Hepatocyte (in vitro differentiated cells): Measurements from ENCODE around the gene CETP. TPM values are rescaled to one million over a fixed set of nuclear protein-coding genes. Genes with fewer than 3 reads are reported as not detected.

Experiments used
- DNase-seq: peaks from one replicate; pipeline ENCODE4 v3.0.0-alpha.2; 2016; ENCODE audit warnings: low spot score
- H2AFZ ChIP-seq: fragments of 200-600 bp; sonication (generic); 2 replicates; pipeline ENCODE4 v1.6.0; 2016; ENCODE audit warnings: antibody characterized with exemption, mild to moderate bottlenecking
- H3K27ac ChIP-seq: fragments of 200-600 bp; sonication (generic); 2 replicates; pipeline ENCODE4 v1.5.1; 2016; ENCODE audit warnings: mild to moderate bottlenecking
- H3K27me3 ChIP-seq: fragments of 200-600 bp; sonication (generic); 2 replicates; pipeline ENCODE4 v1.6.1; 2016
- H3K36me3 ChIP-seq: fragments of 200-600 bp; sonication (generic); replicated peaks from 2 replicates; pipeline ENCODE4 v1.5.1; 2016; ENCODE audit warnings: low read depth; ENCODE audit not compliant: insufficient read depth
- H3K4me1 ChIP-seq: fragments of 200-600 bp; sonication (generic); 2 replicates; pipeline ENCODE4 v1.5.1; 2016; ENCODE audit warnings: mild to moderate bottlenecking, moderate library complexity; ENCODE audit not compliant: insufficient read depth
- H3K4me2 ChIP-seq: fragments of 200-600 bp; sonication (generic); 2 replicates; pipeline ENCODE4 v1.6.0; 2016
- H3K4me3 ChIP-seq: fragments of 200-600 bp; sonication (generic); 2 replicates; pipeline ENCODE4 v1.5.1; 2016; ENCODE audit warnings: mild to moderate bottlenecking
- H3K79me2 ChIP-seq: fragments of 200-600 bp; sonication (generic); 2 replicates; pipeline ENCODE4 v1.6.0; 2017; ENCODE audit warnings: mild to moderate bottlenecking
- H3K9me2 ChIP-seq: fragments of 200-600 bp; sonication (generic); replicated peaks from 2 replicates; pipeline ENCODE4 v1.6.0; 2017; ENCODE audit warnings: mild to moderate bottlenecking; ENCODE audit not compliant: insufficient read depth
- H3K9me3 ChIP-seq: fragments of 200-600 bp; sonication (generic); 2 replicates; pipeline ENCODE4 v1.5.1; 2016; ENCODE audit warnings: low read depth, mild to moderate bottlenecking
- H4K20me1 ChIP-seq: fragments of 200-600 bp; sonication (generic); 2 replicates; pipeline ENCODE4 v1.6.0; 2016; ENCODE audit warnings: mild to moderate bottlenecking; ENCODE audit not compliant: insufficient read depth, poor library complexity, severe bottlenecking
- CTCF ChIP-seq: fragments of 200-600 bp; sonication (generic); IDR thresholded peaks from 2 replicates; pipeline ENCODE4 v1.5.1; 2016; ENCODE audit warnings: antibody characterized with exemption, mild to moderate bottlenecking; ENCODE audit not compliant: poor library complexity
- EZH2 ChIP-seq: fragments of 200-600 bp; sonication (generic); IDR thresholded peaks from 2 replicates; pipeline ENCODE4 v1.6.1; 2016; ENCODE audit warnings: antibody characterized with exemption, mild to moderate bottlenecking, borderline replicate concordance
- EZH2phosphoT487 ChIP-seq: fragments of 200-600 bp; sonication (generic); IDR thresholded peaks from one replicate; pipeline ENCODE4 v1.6.1; 2018; ENCODE audit warnings: antibody characterized with exemption, mild to moderate bottlenecking, low read depth, moderate library complexity; ENCODE audit not compliant: unreplicated experiment, severe bottlenecking
- WGBS: methylation state at CpG from one replicate; pipeline ENCODE4 v1.1.6; 2016; ENCODE audit warnings: low lambda C conversion rate; ENCODE audit errors: missing lambda C conversion rate; 5-methylcytosine and 5-hydroxymethylcytosine counted together
- polyA plus RNA-seq: library from polyadenylated mRNA; unstranded; fragments of >200 nt; fragmentation: Nextera tagmentation; extraction: Ambion mirVana; gene quantifications from 2 replicates; pipeline ENCODE4 v1.2.1, GENCODE V29; 2016
- total RNA-seq: library from RNA; depleted of rRNA; stranded (reverse); fragments of >200 nt; gene quantifications from 2 replicates; pipeline ENCODE4 v1.2.3, GENCODE V29; 2014

Gene CETP
- total and polyA plus RNA-seq, 2 experiments from 2014 or later, result not detected

DNA sequence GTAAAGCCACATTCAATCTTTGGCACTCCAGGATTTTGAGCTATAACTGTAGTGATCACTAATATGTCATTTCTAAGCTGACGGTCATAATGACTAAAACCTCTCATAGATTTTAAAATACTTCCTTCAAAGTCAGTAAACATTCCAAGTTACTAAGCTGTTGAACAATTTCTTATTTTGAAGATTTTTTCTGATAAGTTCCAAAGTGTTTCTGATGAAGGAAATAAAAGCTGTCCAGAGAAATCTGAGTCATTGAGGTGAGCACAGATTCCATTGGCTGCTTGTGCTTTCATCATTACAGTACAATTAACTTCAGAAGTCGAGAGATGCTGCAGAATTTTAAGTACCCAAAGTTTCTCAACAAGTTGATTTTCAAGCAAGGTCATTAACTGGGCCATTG, 51.5 kb downstream of the CETP start:
- Histone ChIP-seq H3K4me2 (no peak overlapping the region), H4K20me1 (no peaks in the 10 kb centered on the region), H3K27me3 (no peaks in the 10 kb centered on the region), H2AFZ (no peak overlapping the region), H3K9me2 (no peaks in the 10 kb centered on the region), H3K36me3 (no peaks in the 10 kb centered on the region), H3K4me3 (no peak overlapping the region), H3K4me1 (no peaks in the 10 kb centered on the region), H3K79me2 (no peaks in the 10 kb centered on the region), H3K9me3 (no peaks in the 10 kb centered on the region), H3K27ac (no peak overlapping the region)
- no peak for DNase-seq
- TF ChIP-seq EZH2 (no peak), CTCF (no peak), EZH2phosphoT487 (no peak)
- WGBS, result 79% methylated on average over 2 of the region's 2 CpGs

DNA sequence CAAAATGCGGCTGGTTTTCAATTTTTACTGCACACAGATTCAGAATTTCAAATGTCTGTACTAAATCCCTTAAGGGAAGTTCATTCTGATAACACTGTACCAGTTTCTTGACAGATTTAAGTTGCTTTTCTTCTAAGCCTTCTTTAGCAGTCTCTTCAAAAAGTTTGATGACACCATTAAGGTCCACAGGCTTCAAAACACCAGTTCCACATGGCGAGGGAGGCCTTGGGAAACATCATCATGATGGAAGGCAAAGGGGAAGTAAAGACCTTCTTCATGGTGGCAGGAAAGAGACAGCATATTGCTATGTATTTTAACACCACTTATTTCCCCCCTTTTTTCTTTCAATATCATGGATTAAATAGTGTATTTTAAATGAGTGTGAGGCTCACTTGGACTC, 52.2 kb downstream of the CETP start:
- Histone ChIP-seq H3K27me3 (no peaks in the 10 kb centered on the region), H2AFZ (no peak overlapping the region), H3K4me3 (no peak overlapping the region), H3K4me2 (no peak overlapping the region), H3K9me3 (no peaks in the 10 kb centered on the region), H3K79me2 (no peaks in the 10 kb centered on the region), H3K9me2 (no peaks in the 10 kb centered on the region), H3K27ac (no peak overlapping the region), H4K20me1 (no peaks in the 10 kb centered on the region), H3K36me3 (no peaks in the 10 kb centered on the region), H3K4me1 (no peaks in the 10 kb centered on the region)
- TF ChIP-seq CTCF (no peak), EZH2 (no peak), EZH2phosphoT487 (no peak)
- WGBS, result 90% methylated on average over 2 of the region's 2 CpGs
- DNase-seq, result no peak

GRCh38 chr16:57016301-57016700, 54.6 kb downstream of the CETP start:
- DNase-seq, result no peak
- H2AFZ ChIP-seq, result no peak overlapping the region
- no peaks in the 10 kb centered on the region for H3K4me1 ChIP-seq
- no peak overlapping the region for H3K4me3 ChIP-seq
- no peaks in the 10 kb centered on the region for H4K20me1 ChIP-seq
- no peaks in the 10 kb centered on the region for H3K36me3 ChIP-seq
- H3K9me3 ChIP-seq, result no peaks in the 10 kb centered on the region
- no peaks in the 10 kb centered on the region for H3K9me2 ChIP-seq
- H3K79me2 ChIP-seq, result no peaks in the 10 kb centered on the region
- H3K27me3 ChIP-seq, result no peaks in the 10 kb centered on the region
- TF ChIP-seq EZH2 (no peak), EZH2phosphoT487 (no peak), CTCF (no peak)
- WGBS, result 81% methylated on average over 6 of the region's 6 CpGs
- no peak overlapping the region for H3K4me2 ChIP-seq
- no peak overlapping the region for H3K27ac ChIP-seq

- H3K79me2 ChIP-seq, result no peaks in the 10 kb centered on the region
- TF ChIP-seq CTCF (no peak), EZH2 (no peak), EZH2phosphoT487 (no peak)
- 83% methylated on average over 6 of the region's 6 CpGs for WGBS
- H3K9me3 ChIP-seq, result no peaks in the 10 kb centered on the region
- no peak overlapping the region for H3K4me2 ChIP-seq
- H3K27me3 ChIP-seq, result no peaks in the 10 kb centered on the region
- H2AFZ ChIP-seq, result no peak overlapping the region
- H4K20me1 ChIP-seq, result no peaks in the 10 kb centered on the region
- no peak overlapping the region for H3K4me3 ChIP-seq
- H3K9me2 ChIP-seq, result no peaks in the 10 kb centered on the region
- H3K36me3 ChIP-seq, result no peaks in the 10 kb centered on the region
- H3K4me1 ChIP-seq, result no peaks in the 10 kb centered on the region
- H3K27ac ChIP-seq, result no peak overlapping the region
- no peak for DNase-seq
These were observed 55.1 kb downstream of the CETP start for GRCh38 chr16:57016831-57017230.
